GM19452 (cell line): Measurements from ENCODE around the gene RPS15.

Experiments used
- ATAC-seq: cut with Tn5 transposase; IDR thresholded peaks from one replicate; pipeline ENCODE4 v1.9.1; 2021; ENCODE audit not compliant: unreplicated experiment

RPS15 gene

GRCh38 chr19:1438035-1438932 is at the start of gene RPS15:
Gene RPS15, plus strand, starts transcription at chr19:1438396. Its CDS starts 30 bp downstream, at chr19:1438426.
- peak; percentile 66 for ATAC-seq

- no peak for ATAC-seq
Observed at GRCh38 chr19:1388637-1389026, 49.6 kb upstream of the RPS15 start.

GRCh38 chr19:1389033-1389940 is 48.9 kb upstream of the RPS15 start:
- ATAC-seq = no peak

- no peak for ATAC-seq
Observed at GRCh38 chr19:1390890-1391423, 47.2 kb upstream of the RPS15 start.

- ATAC-seq = no peak
Observed at GRCh38 chr19:1392407-1392806, 45.8 kb upstream of the RPS15 start.

GRCh38 chr19:1392939-1393530 is 45.2 kb upstream of the RPS15 start:
- no peak for ATAC-seq

GRCh38 chr19:1393841-1394240 is 44.4 kb upstream of the RPS15 start:
- ATAC-seq = no peak

- ATAC-seq = no peak
Observed at GRCh38 chr19:1394252-1395193, 43.7 kb upstream of the RPS15 start.

GRCh38 chr19:1395194-1396018 is 42.8 kb upstream of the RPS15 start:
- no peak for ATAC-seq

GRCh38 chr19:1396019-1396767 is 42.0 kb upstream of the RPS15 start:
- no peak for ATAC-seq

- ATAC-seq = no peak
Observed at GRCh38 chr19:1396768-1397679, 41.2 kb upstream of the RPS15 start.

GRCh38 chr19:1397838-1398237 is 40.4 kb upstream of the RPS15 start:
- ATAC-seq = no peak

- no peak for ATAC-seq
Observed at GRCh38 chr19:1399079-1399478, 39.1 kb upstream of the RPS15 start.

- no peak for ATAC-seq
Observed at GRCh38 chr19:1399745-1400144, 38.5 kb upstream of the RPS15 start.

- ATAC-seq = no peak
Observed at GRCh38 chr19:1400281-1401137, 37.7 kb upstream of the RPS15 start.

- ATAC-seq = no peak
Observed at GRCh38 chr19:1401138-1401888, 36.9 kb upstream of the RPS15 start, which contains the start of gene GAMT. Gene GAMT, minus strand, starts transcription at chr19:1401542. Its CDS starts 66 bp downstream, at chr19:1401476.
